ENCODE data around the gene OTUD5.

Gene OTUD5

DNA sequence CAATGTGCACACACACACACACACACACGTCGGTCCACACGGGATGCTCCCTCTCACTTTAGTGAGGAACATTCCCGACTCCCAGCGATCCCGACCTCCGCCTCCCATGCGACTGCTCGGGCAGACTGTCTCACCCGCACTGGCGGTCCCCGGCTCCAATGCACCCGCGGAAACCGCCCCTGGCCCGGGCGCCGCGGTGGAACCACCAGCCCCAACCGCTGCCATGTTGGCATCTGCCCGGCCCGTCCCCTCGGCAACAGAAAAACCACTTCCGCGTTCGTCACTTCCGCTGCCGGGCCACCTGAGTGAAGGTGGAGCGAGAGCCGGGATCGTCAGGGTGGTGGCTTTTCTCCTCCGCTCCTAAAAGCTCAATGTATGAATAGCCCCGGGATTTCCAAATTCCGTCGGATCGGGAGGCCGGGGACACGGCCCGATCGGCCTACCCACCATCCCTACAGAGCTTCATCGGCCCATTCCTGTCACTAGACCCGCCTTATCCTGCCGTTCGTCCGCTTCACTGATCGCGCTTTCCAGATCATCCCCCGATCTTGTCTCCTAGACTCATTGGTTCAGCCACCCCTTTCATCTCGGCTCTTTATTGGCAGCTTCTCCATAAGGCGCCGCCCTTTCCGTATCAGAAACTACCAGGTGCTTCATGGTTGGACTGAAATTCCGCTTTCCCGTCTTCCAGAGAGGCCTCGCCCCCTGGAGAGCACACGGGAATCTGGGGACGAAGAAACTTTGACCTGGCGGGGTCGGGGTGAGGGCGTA, 45.8 kb downstream of the OTUD5 start, which contains the start of gene SLC35A2:
TSS of gene SLC35A2 (minus strand) at position 235 of the 771 bp plus-strand sequence. CDS start at position 225, 10 bp downstream.
- peak; percentile 81 for ATAC-seq
- DNase-seq = peak; percentile 88

DNA sequence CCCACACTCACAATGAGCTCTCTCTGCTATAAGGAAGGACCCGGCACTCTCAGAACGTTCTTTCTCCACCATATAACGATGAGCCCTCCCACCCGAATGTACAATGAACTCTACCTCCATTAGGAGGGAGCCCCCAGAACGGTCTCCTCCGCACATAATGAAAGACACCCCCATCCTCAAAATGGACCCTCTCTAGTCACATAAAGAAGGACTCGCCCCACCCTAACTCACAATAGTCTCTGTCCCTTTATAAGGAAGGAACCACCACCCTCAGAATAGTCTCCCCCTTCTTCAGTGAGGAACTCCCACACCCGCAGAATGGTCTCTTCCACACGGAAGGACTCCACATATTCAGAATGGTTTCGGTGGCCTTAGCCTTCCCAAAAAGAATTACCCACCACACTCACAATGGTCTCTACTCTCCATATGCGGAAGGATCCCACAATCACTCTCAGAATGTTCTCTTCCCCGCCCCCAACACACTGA, 46.4 kb downstream of the OTUD5 start:
- ATAC-seq = peak; percentile 24

DNA sequence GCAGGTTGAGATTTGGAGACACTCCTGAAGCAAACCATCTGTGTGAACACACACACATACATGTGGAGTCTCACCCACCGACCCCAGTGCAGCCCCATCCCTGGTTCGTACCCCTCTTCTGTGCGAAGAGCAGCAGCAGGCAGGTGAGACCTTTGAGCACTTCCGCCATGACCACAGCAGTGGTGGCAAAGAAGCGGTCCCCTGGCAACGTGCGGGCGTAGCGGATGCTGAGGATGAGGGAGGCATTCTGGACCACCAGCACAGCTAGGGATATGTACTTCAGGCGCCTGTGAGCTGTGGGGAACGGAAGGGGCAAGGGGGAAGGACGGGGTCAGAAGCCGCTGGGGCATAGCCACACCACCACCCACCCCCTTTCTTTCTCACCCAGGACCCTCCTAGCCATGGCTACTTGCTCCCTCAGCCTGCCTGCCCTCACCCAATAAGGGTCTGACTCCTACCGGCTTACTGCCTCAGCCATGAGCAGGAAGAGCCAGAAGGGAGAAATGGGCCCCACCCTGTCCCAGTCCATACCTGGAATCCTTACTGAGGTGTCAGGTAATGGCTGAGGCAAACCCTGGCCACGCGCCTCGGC, 47.6 kb downstream of the OTUD5 start:
- no peak for DNase-seq
- no peak for ATAC-seq

More for the DNA sequence above, 46.4 kb downstream of the OTUD5 start:
- DNase-seq = no peak

DNA sequence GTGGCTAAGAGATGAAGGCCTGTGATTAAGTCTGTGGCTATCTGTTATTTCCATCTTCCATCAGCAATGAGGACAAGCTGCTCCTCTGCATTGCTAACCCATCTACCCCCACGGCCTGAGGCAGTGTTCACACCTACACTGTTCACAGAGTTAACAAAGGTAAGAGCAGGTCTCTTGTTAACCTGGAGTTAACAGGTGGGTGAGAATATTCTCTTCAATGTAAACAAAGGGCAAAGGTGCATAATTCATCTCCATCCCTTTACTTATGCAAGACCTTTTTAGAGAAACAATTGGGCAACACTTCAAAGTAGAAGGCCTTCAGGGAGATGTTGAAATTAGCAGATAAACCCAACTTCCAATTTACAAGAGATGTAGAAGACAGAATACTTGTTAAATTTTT, 48.8 kb downstream of the OTUD5 start:
- ATAC-seq = no peak

DNA sequence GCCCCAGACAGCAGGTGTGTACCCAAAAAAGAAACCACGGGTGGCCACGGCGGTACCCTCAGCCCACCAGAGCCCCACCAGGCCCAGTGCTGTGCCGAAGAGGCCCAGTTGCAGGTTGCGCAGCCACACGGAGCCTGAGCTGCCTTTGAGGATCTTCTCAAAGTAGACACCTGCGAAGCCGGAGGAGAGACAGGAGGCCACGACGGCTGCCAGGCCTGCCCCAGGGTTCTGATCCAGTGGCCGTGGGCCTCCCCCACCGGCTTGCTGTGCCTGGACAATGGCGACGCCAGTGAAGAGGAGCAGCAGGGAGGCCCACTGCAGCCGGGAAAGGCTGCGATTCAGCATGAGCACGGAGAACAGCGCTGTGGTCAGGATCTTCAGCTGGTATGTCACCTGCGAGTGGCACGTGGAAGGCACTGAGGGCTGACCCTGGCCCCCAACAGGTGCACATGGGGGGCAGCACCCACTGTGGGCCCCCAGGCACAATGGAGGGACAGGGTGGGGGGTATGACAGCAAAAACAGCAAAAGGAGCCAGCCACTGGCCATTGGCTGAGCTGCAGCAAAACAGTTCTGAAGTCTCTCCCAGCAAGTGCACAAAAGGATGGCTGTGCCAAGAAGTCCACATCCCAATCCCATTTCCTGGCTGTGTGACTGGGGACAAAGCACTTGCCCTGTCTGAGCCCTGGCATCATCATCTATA, 52.2 kb downstream of the OTUD5 start:
- DNase-seq (no peak), ATAC-seq (no peak)

More for the DNA sequence above, 48.8 kb downstream of the OTUD5 start:
- no peak for DNase-seq

DNA sequence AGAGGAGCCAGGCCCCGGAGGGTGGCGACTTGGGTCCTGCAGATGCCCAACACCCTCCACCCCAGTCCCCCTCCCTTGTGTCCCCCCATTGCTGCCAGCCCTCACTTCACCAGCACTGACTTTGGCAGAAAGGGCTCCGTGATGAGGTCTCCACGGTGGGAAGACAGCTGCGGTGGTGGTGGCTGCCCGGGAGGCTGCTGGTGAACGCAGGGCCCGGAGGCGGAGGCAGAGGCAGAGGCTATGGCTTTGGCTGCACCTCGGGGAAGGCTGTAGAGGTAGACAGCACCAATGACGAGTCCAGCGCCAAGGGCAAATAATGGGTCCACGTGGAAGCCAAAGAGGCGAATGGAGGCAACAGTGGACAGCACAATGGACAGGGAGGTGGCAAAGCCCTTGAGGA, 52.8 kb downstream of the OTUD5 start:
- ATAC-seq = no peak
- no peak for DNase-seq

DNA sequence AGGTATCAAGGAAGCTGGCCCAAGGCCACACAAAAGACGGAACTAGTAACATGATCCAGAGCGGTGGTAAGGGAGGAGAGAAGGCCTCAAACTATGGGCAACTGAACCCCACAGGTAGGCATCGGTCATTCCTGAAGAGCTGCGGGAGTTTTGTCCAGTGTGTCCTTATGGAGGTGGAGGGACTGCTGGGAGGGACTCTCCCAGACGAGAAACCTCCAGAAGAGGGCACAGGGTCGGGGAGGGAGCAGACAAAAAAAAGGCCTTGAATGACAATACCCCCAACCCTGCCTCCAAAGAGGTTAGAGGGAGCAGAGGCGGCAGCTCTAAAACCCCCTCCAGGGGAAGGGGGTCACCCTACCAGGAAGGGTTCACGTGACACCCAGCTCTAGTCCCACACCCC, 53.2 kb downstream of the OTUD5 start:
- DNase-seq (no peak), ATAC-seq (no peak)

DNA sequence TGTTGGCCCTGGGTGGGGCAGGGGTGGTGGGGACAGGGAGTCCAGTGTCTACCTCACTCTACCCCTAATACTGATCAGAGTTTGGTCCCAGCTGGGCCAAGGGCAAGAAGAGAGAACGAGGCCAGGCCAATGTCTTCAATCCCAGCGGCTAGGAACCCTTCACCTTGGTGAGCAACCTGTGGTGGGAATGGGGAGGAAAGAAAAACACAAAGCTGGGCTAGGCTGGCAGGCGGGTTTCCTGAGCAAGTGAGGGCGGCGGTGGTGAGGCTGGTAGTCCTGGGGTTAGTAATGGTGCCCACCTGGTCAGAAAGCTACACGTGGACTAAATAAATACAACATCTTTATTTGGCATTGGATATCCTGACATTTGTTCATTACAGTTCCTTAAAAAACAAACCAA, 54.1 kb downstream of the OTUD5 start:
- DNase-seq (no peak), ATAC-seq (no peak)

DNA sequence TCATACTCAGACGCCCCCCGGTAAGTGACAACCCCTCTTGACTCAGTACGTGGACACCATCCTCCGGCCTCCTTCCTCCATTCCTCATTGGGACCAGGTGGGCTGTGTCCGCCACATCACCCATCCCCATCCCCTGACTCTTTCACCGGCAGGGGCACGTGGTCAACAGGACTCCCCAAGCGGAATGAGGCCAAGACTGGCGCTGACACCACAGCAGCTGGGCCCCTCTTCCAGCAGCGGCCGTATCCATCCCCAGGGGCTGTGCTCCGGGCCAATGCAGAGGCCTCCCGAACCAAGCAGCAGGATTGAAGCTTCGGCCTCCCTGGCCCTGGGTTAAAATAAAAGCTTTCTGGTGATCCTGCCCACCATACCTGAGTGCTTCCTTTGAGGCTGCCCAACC, 54.6 kb downstream of the OTUD5 start:
- no peak for DNase-seq
- ATAC-seq = no peak

DNA sequence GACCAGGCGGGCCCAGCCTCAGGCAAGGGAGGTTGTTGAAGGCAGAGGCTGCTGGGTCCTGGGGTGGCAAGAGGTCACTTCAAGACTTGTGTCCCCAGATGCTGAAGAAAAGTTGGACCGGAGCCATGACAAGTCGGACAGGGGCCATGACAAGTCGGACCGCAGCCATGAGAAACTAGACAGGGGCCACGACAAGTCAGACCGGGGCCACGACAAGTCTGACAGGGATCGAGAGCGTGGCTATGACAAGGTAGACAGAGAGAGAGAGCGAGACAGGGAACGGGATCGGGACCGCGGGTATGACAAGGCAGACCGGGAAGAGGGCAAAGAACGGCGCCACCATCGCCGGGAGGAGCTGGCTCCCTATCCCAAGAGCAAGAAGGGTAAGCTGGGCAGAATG, 55.3 kb downstream of the OTUD5 start:
- ATAC-seq = no peak
- DNase-seq = no peak

DNA sequence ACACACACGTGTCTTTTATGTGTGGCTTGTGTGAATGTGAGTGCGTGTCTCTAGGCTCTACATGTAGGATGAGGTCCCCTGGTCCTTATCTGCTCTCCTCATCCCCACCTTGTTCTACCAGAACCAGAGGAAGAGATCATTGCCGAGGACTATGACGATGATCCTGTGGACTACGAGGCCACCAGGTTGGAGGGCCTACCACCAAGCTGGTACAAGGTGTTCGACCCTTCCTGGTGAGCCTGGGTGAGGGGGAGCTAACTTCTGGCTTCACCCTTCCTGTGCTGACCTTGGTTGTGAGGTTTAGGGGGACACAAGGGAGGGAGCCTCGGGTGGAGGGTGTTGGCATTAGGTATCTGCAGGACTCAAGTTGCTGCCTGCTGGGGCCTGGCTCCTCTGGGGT, 56.3 kb downstream of the OTUD5 start:
- no peak for DNase-seq
- no peak for ATAC-seq

DNA sequence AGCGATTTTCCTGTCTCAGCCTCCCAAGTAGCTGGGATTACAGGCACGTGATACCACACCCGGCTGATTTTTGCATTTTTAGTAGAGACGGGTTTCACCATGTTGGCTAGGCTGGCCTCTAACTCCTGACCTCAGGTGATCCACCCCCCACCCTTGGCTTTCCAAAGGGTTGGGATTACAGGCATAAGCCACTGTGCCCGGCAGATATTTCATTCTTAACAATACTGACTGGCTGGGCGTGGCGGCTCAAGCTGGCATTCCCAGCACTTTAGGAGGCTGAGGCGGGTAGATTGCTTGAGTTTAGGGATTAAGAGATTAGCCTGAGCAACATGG, 58.4 kb downstream of the OTUD5 start:
- DNase-seq (no peak), ATAC-seq (no peak)

DNA sequence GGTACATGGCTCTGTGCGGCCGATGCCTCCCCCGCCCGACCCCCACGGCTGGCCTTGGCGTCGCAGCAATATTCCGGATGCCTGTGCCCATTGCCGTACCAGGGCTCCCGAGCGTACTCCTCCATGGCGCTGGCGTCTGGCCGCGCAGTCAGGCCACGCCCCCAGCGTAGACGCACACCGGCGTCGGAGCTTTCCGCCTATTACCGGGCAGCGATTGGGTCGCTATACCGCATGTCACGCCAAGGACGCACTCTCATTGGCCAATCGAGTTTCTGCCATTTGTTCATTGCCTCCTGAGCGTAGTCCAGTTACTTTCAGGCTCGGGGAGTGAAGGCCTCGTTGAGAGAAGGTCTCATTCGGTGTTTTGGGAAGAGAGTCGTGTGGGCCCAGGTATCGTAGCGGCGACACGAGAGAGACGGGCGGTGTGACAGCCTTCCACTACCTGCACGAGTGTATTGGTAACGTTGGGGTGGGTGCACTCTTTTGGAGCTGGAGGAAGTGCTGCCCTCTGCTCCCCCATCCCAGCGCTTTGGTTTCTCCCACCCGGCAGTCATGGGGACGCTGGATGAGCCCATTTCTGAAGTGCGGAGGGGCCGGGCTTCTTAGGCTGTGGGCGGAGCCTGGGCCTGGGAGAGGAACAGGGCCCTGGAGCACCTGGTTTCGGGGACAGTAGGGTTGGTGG, 59.6 kb downstream of the OTUD5 start, which contains the start of the genes PQBP1 and TIMM17B:
TSS of gene PQBP1 (plus strand) at position 306 of the 682 bp plus-strand sequence. CDS start 580 bp downstream, outside the sequence.
TSS of gene TIMM17B (minus strand) at position 144 of the 682 bp plus-strand sequence. CDS start at position 125, 19 bp downstream.
- peak; percentile 94 for ATAC-seq
- DNase-seq = peak; percentile 85

DNA sequence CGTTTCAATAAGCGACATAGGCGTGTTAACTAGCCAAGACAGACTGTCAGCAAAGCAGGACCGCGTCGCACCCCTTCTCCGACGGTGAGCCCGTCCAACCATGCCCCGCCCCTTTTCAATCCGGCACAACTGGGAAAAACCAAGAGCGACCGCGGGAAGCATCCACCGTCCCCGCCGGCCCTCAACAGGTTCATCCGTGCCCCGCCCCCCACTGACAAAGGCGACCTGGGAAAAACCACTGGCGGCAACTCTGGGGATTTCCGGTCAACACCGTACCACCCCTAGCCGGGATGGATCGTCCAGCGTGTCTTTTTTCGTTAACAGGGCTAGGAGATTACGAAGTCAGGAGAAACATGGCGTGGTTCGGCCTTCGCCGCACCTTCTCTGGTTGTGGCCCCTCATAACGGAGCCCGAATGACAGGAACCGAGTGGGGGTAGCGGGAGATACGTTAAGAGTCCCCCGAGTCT, 60.2 kb downstream of the OTUD5 start:
- ATAC-seq (peak; percentile 24), DNase-seq (peak; percentile 68)

DNA sequence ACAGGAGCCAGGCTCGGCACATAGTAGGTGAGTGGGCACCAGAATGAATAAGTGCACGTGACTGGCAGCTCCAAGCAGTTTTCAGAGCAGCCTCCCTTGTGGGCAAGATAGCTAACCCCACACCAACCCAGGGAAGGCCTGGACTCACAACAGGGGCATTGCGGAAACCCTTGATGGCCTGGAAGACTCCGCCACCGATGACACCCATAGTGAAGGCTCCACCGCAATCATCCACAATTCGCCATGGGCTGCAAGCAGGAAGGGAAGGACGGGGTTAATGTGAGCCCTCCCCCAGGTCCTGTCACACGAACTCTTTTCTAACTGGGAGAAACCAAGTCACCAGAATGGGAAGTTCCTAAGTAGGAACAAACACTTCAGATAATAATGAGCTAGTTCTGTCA, 60.8 kb downstream of the OTUD5 start:
- no peak for DNase-seq

DNA sequence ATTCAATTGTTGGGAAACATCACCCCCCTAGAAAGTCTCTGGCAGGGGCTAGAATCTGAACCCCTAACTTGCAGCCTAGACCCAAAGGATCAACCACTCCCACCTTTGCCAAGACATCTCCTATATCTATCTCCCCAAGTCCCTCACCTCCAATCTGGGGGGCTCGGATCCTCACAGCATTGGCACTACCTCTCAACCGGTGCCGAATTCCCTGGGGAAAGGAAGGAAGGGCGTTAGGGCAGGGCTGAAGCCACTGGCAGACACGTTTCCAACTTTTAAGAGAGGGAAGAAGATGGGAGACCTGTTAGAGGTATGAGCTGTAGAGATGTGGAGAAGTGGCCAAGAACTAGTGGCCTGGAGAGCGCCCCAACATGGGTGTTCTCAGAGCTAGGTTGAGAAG, 62.5 kb downstream of the OTUD5 start:
- DNase-seq = no peak
- no peak for ATAC-seq

More for the DNA sequence above, 60.8 kb downstream of the OTUD5 start:
- ATAC-seq = no peak

DNA sequence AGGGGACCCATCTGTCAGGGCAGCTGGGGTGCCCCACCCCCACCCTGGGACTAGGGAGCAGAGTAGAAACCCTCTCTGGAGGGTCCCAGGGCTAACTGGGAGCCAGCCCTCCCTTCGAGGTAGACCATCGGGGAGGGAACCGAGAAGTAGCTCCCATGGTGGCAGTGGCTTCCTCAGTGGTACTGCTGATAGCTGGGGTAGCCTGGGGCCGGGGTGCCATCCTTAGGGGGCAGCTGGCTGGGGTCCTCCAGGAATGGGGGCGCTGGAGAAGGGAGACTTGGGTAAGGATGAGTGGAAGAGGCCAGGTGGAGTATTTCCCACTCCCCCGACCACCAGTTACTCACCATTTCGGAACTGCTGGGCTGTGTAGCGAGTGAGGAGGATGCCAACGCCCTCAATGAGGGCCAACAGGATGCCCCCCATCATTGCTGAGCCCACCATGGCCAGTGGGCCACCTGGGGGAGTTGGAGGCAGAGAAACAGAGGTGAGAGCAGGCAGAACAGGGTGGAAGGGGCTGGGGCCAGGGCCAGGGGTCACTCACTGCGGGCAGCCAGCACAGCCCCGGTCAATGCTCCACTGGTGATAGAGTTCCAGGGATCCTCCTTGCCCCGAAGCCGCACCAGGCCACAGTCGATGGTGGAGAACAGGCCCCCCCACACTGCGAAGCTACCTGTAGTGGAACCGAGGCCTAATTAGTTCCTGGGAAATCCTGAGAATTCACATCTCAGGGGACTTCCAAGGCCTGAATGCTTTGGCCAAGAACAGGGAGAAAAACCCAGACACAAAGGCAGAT, 63.7 kb downstream of the OTUD5 start:
- ATAC-seq = no peak
- no peak for DNase-seq

DNA sequence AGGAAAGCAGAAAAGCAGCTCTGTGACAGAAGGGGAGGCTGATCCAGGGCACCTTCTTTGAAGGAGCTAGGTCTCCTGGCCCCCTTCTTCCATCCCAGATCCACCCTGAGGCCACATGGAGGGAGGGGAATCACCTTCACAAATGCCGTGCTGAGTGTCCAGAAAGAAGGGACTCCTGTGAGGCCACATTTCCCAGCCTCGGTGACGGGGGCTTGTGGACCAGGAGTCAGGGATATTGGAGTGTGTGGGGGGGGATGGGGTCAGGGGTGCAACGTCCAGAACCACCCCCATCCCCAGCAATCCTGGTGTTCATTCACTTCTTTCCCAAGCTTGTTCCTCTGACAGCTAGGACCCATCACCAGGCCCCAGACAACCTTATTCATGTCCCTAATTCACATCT, 64.5 kb downstream of the OTUD5 start:
- ATAC-seq = no peak

DNA sequence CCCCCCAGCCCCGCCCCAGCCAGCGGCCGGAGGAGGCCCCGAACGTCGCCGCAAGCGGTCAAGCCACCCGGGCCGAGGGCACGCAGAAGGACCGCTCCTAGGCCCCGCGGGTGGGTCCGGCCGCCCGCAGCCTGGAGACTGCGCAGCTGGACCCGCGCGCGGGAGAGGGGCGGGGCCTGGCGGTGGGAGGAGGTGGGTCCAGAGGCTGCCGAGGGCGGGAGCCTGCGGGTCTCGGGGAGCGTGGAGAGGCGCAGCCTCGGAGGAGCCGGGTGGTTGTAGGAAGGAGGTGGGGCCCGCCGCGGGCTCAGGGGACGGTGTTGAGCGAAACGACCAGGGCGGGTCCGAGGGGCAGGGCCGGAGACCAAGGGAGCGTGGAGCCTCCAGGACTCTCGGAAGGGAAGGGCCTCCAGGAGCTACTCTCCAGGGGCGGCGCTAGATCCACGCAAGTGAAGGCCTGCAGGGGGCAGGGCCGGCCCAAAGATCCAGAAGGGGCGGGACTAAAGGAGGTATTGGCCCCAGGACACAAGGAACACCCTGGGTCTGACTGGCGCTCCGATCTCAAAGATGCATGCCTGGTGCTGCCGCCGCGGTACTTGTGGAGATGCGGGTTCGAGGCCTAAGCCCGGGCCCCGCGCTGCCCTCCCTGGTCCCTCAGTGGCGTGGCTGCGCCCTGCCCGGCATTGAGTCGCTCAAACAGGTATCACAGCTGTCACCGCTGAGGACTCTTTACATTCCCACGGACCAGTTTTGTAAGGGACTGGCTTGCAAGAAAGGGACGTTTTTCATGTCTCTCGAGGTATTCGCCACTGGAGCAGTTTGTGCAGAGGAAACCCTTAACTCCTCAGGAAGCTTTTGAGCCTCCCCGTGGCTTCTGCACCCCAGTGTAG, 65.8 kb downstream of the OTUD5 start:
- ATAC-seq = peak; percentile 90
- DNase-seq = peak; percentile 71

More for the DNA sequence above, 64.5 kb downstream of the OTUD5 start:
- no peak for DNase-seq

DNA sequence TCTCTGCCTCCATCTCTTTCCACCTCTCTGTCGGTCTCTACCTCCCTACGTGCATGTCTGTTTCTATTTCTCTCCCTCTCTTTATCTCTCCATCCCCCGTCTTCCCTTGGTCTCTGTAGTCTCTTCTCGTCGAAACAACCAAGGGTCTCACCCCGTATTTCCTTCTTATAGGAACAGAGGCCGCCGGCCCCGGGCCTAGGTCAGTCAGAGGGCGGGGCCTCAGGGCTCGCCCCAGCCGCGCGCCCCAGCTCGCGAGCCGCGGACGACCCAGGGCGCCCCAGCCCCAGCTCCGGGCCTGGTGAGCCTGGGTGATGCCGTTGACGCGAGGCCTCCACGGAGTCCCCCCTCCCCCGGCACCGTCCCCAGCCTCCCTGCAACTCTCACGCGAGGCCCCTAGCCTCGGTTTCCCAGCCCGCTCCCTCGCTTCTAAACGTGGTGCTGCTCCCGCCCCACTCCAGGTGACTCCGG, 66.4 kb downstream of the OTUD5 start:
- DNase-seq = peak; percentile 14
- peak; percentile 47 for ATAC-seq
